Left renal pelvis (tissue), 4 donors: ENCODE data around the gene ZNF618. TPM values are rescaled to one million over a fixed set of nuclear protein-coding genes. Genes with fewer than 3 reads are reported as not detected.

Source experiments
- DNase-seq, 4 donors: peaks; one replicate each; pipeline ENCODE4 v3.0.0-alpha.2; 2013; ENCODE audit warnings: low read depth in 4 of 4, low spot score in 3 of 4
- polyA plus RNA-seq, 4 donors: library from polyadenylated mRNA; unstranded; fragments of 120-200 nt; gene quantifications; one replicate each; pipeline ENCODE4 v1.2.1, GENCODE V29; 2013; ENCODE audit not compliant: insufficient read length in 4 of 4

Gene ZNF618
- polyA plus RNA-seq, 4 donors = 29.8 to 42.8 (median 39.4) TPM

DNA sequence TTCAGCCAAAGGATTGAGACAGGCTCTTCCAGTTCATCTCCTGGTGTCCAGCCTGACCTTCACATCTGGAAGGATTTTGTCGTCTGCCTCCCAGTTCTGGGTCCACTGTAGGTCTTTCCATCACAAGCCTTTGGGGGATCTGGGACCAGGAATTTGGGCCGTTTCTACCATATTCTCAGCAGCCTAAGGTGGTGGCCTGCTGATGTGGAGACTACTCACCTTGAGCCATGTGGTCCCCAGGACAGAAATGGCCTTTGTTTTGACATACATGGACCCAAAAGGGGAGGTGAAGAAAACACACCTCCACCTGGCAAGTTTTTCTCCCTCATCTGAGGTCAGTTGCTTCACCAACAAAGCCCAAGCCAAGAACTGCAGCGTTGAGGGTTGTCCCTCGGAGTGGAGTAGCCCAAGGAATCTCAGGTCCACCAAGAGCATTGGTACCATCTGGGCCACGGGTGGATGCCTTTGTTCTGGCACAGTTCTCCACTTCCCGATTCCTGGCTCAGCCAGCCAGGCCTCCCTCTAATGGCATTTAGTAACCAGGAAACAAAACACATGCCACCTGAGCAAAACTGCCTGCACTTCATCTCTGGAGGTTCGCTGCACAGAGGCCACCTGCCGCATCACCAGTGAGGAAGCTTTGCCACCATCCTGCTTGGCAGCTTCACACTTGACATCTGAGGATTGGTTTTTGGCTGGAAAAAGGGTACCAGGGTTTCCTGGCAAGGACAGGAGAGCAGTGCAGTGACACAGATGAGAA is 177.3 kb downstream of the ZNF618 start:
- DNase-seq = no peak

GRCh38 chr9:114054191-114054690 is 178.1 kb downstream of the ZNF618 start:
- DNase-seq = no peak

DNA sequence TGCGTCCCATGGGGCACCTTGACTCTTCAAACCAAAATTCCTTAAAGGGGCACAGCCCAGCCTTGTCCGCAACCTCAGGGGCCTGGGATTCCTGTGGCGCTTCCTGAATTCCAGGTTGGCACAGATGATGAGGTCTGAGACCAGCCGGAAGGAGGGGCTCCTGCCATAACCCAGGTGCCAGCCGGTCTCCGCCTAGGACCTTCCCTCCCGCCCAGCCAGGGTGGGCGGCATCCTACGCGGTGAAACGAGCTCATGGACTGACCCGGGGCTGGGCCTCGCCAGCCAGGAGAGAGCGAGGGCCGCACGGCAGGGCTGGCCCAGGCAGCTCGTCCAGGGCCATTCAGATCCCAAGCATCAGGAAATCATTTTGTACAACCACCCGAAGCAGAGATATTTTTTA is 179.0 kb downstream of the ZNF618 start:
- no peak for DNase-seq

GRCh38 chr9:114055894-114056293 is 179.8 kb downstream of the ZNF618 start:
- DNase-seq = no peak

GRCh38 chr9:114056527-114056926 is 180.4 kb downstream of the ZNF618 start:
- DNase-seq = no peak

GRCh38 chr9:114057161-114057885 is 181.2 kb downstream of the ZNF618 start:
- DNase-seq = no peak

DNA sequence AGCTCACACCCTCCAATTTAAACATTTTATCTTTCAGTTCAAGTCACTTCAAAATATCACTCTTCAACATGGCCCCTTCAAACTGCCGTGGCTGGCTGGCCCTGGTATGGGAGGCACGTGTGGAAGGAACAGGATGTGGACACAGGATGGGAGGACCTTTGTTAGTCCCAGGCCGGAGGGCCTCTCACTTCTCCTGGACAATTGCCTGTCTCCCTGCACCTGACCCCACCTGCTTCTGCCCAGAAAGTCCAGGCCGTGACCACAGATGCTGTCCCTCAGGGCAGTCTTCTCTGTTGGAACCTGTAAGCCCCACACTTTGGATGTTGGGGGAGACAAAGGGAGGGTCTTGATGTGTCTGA is 182.6 kb downstream of the ZNF618 start:
- no peak for DNase-seq

GRCh38 chr9:114059047-114059803 is 183.1 kb downstream of the ZNF618 start:
- no peak for DNase-seq

DNA sequence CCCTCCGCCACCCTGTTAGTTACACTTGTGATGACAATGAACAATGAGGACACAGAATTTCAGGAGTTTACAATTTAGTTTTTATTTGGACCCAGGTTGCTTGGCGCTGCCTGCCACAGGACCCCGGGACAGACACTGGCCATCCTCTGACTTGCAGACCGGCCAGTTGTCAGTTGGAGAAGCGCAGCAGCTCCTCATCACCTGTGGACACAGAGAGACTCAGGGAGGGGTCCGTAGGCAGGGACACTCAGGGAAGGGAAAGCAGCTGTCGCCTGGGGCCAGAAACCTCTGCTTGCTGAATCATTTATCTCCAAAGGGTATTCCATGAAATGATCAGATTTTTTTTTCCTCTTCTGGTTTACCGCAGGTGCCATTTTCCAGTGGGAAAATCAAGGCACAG is 184.0 kb downstream of the ZNF618 start:
- no peak for DNase-seq

DNA sequence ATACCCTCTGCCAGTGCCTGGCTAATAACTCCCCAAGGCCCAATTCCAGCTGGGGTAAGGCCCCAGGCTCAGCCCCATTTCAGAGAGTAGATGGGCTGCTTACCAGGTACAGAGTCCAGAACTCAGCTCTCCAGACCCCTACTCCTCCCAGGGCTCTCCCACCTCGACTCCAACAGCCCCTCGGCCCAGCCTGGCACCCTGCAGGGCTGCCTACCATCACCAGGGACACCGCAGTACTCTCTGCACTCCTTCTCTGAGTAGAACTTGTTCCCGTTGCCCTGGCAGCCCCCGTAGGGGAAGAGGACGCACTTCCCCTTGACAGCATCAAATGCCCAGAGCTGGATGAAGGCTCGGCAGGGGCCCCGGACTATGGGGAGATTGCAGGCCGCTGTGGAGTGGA is 184.6 kb downstream of the ZNF618 start:
- no peak for DNase-seq

- no peak for DNase-seq
Measured at GRCh38 chr9:114061292-114061691, 185.2 kb downstream of the ZNF618 start.

DNA sequence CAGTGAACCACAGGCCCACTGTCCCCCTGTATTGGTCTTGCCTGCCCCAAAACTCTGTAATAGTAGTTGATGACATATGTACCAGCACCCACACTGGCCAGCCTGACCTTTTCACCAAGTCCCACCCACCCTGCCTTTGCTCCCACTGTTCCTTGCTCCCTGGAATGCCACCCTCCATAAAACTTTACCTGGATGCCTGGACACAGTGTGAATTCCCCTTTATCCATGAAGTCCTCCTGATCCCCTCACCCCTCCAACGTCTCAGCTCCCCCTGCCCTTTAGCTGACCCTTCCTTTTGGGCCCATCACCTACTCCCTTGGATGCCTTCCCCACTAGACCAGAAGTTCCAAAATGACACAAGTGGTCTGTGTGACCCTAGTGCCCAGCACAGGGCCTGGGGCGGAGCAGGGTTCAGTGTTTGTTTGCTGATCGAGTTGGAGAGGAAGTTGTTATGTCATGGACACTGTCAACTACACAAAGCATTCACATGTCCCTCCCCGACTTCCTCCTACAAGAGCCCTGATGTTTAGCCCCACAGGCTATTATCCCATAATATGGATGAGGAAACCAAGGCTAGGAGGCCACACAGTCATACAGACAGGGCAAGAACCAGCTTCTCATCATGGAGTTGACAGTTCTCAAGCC is 185.8 kb downstream of the ZNF618 start:
- DNase-seq = no peak

DNA sequence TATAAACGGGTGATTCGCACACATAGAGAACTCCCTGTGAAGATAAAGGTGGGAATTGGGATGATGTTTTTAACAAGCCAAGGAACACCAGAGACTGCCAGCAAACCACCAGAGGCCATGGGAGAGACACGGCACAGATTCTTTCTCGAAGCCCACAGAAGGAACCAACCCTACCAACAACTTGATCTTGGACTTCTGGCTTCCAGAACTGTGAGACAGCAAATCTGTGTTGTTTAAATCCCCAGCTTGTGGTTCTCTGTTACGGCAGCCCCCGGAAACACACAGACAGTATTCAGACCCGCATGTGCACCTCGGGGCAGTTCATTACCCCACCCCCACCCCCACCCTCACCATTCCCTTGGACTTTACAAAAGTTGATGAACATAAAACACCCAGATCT is 189.2 kb downstream of the ZNF618 start:
- no peak for DNase-seq

- DNase-seq = no peak
Measured at GRCh38 chr9:114069476-114070187, 193.5 kb downstream of the ZNF618 start.

- DNase-seq = no peak
Measured at GRCh38 chr9:114070188-114071103, 194.3 kb downstream of the ZNF618 start.

GRCh38 chr9:114071197-114071795 is 195.2 kb downstream of the ZNF618 start:
- DNase-seq = no peak

- no peak for DNase-seq
Measured at GRCh38 chr9:114072184-114073140, 196.4 kb downstream of the ZNF618 start.

DNA sequence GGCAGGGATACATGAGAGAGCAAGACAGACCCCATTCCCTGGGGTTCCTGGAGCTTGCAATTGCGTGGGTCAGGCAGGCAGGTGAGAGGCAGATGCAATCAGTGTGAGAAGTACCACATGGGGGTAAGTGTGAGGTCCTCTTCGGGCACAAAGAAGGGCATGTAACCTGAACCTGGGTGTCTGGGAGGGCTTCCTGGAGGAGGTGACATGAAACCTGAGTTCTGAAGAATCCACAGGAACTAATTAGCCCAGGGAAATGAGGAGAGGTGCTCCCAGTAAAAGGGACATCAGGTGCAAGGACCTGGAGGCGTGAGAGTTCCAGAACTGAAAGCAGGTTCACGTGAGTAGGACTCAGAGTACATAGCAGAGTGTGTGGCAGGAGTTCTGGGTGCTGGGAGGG is 199.5 kb downstream of the ZNF618 start:
- DNase-seq = no peak
